Uterus (tissue), 2 donors: ENCODE data around the gene SHROOM3.

ENCODE experiments used
- CTCF ChIP-seq, 4 experiments: fragments of 200-600 bp in 2 of 4; fragments of 450-650 bp in 2 of 4; sonication (generic) in 2 of 4; IDR thresholded peaks; one replicate each; pipeline ENCODE4 v1.5.1; 2016 to 2019; ENCODE audit warnings: antibody characterized with exemption in 4 of 4, mild to moderate bottlenecking in 2 of 4, moderate library complexity in 1 of 4
- POLR2A ChIP-seq, 2 donors: fragments of 450-650 bp; IDR thresholded peaks; one replicate each; pipeline ENCODE4 v1.6.1; 2016; ENCODE audit warnings: antibody characterized with exemption in 2 of 2, mild to moderate bottlenecking in 1 of 2, moderate library complexity in 1 of 2

- TF ChIP-seq CTCF (IDR thresholded peaks at IDR 0.05) (no peak), POLR2A (IDR thresholded peaks at IDR 0.05) (no peak)
These were observed 344.9 kb downstream of the SHROOM3 start for GRCh38 chr4:76779740-76780459.
